ENCODE results near the gene P2RX5. TPM values are rescaled to one million over a fixed set of nuclear protein-coding genes. Genes with fewer than 3 reads are reported as not detected.
"Not testable (repeated sequence)": the region's sequence is repeated elsewhere in the genome, so short reads cannot be mapped to it uniquely, and the experiment has no call there.

Gene P2RX5
- total RNA-seq, 2 experiments from 2014 or later, result 45.2 to 47.4 TPM

- intact Hi-C loops (cut with micrococcal nuclease), result no loop called here
- no peak overlapping the region for H3K4me3 Mint-ChIP-seq
These were observed 12.4 kb upstream of the P2RX5 start for GRCh38 chr17:3708366-3708765.

GRCh38 chr17:3705718-3705984 is 9.7 kb upstream of the P2RX5 start:
- CTCF ChIA-PET, result interaction anchor here (1.5 kb wide), 1 partner anchor 9 kb away, joined by 3 read pairs; the partner anchor contains the start of gene P2RX5
- H3K27ac Mint-ChIP-seq; intact Hi-C loops (cut with micrococcal nuclease); DNase-seq; H3K27me3 Mint-ChIP-seq (ENCODE audit: low read depth); H3K36me3 Mint-ChIP-seq (ENCODE audit: low read depth); H3K9me3 Mint-ChIP-seq; H3K4me3 Mint-ChIP-seq: not testable (repeated sequence)
- H3K4me1 Mint-ChIP-seq (ENCODE audit: low read depth), result peaks cover 25% of the 10 kb centered on the region

More at GRCh38 chr17:3708366-3708765, 12.4 kb upstream of the P2RX5 start:
- peaks cover 45% of the 10 kb centered on the region for H3K4me1 Mint-ChIP-seq (ENCODE audit: low read depth)
- H3K9me3 Mint-ChIP-seq, result no peaks in the 10 kb centered on the region
- DNase-seq, result no peak
- peak overlapping the region; percentile 24 for H3K27ac Mint-ChIP-seq
- peaks cover 17% of the 10 kb centered on the region for H3K36me3 Mint-ChIP-seq (ENCODE audit: low read depth)
- CTCF ChIA-PET, result interaction anchor here (0.6 to 1.1 kb wide), 4 partner anchors 9 to 1618 kb away, joined by 3 read pairs; no protein-coding TSS in a partner anchor
- no peaks in the 10 kb centered on the region for H3K27me3 Mint-ChIP-seq (ENCODE audit: low read depth)

GRCh38 chr17:3704931-3705717 is 9.2 kb upstream of the P2RX5 start:
- CTCF ChIA-PET, result no interaction called here
- Mint-ChIP-seq H3K27me3 (ENCODE audit: low read depth) (no peaks in the 10 kb centered on the region), H3K4me1 (ENCODE audit: low read depth) (peaks cover 21% of the 10 kb centered on the region), H3K4me3 (no peak overlapping the region), H3K27ac (no peak overlapping the region), H3K9me3 (peaks cover 4% of the 10 kb centered on the region), H3K36me3 (ENCODE audit: low read depth) (peaks cover 5% of the 10 kb centered on the region)
- no peak for DNase-seq
- intact Hi-C loops (cut with micrococcal nuclease), result no loop called here

- H3K4me3 Mint-ChIP-seq; intact Hi-C loops (cut with micrococcal nuclease); DNase-seq; H3K9me3 Mint-ChIP-seq; H3K27me3 Mint-ChIP-seq (ENCODE audit: low read depth); H3K27ac Mint-ChIP-seq; H3K4me1 Mint-ChIP-seq (ENCODE audit: low read depth); H3K36me3 Mint-ChIP-seq (ENCODE audit: low read depth): not testable (repeated sequence)
- CTCF ChIA-PET, result interaction anchor here (0.6 to 2.0 kb wide), 3 partner anchors 11 to 32 kb away, joined by 3 to 4 read pairs (median 3); partner anchors contain the start of gene HASPIN
These were observed 6.1 kb upstream of the P2RX5 start for GRCh38 chr17:3702041-3702539.

GRCh38 chr17:3699951-3700350 is 4.0 kb upstream of the P2RX5 start:
- DNase-seq, result no peak
- CTCF ChIA-PET, result interaction anchor here (0.8 kb wide), 1 partner anchor 17 kb away, joined by 4 read pairs; no protein-coding TSS in a partner anchor
- H3K4me3 Mint-ChIP-seq, result no peak overlapping the region
- H3K9me3 Mint-ChIP-seq, result peaks cover 7% of the 10 kb centered on the region
- H3K4me1 Mint-ChIP-seq (ENCODE audit: low read depth), result peaks cover 5% of the 10 kb centered on the region
- H3K36me3 Mint-ChIP-seq (ENCODE audit: low read depth), result peaks cover 5% of the 10 kb centered on the region
- H3K27ac Mint-ChIP-seq, result no peak overlapping the region
- no peaks in the 10 kb centered on the region for H3K27me3 Mint-ChIP-seq (ENCODE audit: low read depth)
- intact Hi-C loops (cut with micrococcal nuclease), result no loop called here

- H3K36me3 Mint-ChIP-seq (ENCODE audit: low read depth), result peaks cover 6% of the 10 kb centered on the region
- no peaks in the 10 kb centered on the region for H3K27me3 Mint-ChIP-seq (ENCODE audit: low read depth)
- intact Hi-C loops (cut with micrococcal nuclease), result no loop called here
- H3K4me3 Mint-ChIP-seq, result no peak overlapping the region
- DNase-seq, result no peak
- peaks cover 7% of the 10 kb centered on the region for H3K9me3 Mint-ChIP-seq
- CTCF ChIA-PET, result no interaction called here
- peaks cover 19% of the 10 kb centered on the region for H3K4me1 Mint-ChIP-seq (ENCODE audit: low read depth)
- H3K27ac Mint-ChIP-seq, result no peak overlapping the region
These were observed 2.2 kb upstream of the P2RX5 start for GRCh38 chr17:3698139-3698538.

GRCh38 chr17:3697103-3697476 is 1.1 kb upstream of the P2RX5 start:
- intact Hi-C loops (cut with micrococcal nuclease), result loop anchor here (2.0 kb wide), 1 partner anchor 26 kb away; the partner anchor contains the start of gene HASPIN
- Mint-ChIP-seq H3K4me3 (peak overlapping the region; percentile 4), H3K4me1 (ENCODE audit: low read depth) (peaks cover 20% of the 10 kb centered on the region), H3K27ac (no peak overlapping the region), H3K9me3 (peaks cover 5% of the 10 kb centered on the region), H3K36me3 (ENCODE audit: low read depth) (peaks cover 1% of the 10 kb centered on the region), H3K27me3 (ENCODE audit: low read depth) (no peaks in the 10 kb centered on the region)
- CTCF ChIA-PET, result interaction anchor here (1.0 kb wide), 1 partner anchor 9 kb away, joined by 3 read pairs; no protein-coding TSS in a partner anchor
- DNase-seq, result no peak

GRCh38 chr17:3695129-3695722 is 729 bp downstream of the P2RX5 start:
- no peak for DNase-seq

GRCh38 chr17:3693829-3694231 is 2.1 kb downstream of the P2RX5 start:
- no peaks in the 10 kb centered on the region for H3K27me3 Mint-ChIP-seq (ENCODE audit: low read depth)
- H3K36me3 Mint-ChIP-seq (ENCODE audit: low read depth), result peaks cover 16% of the 10 kb centered on the region
- H3K27ac Mint-ChIP-seq, result no peak overlapping the region
- peak overlapping the region; percentile 94 for H3K4me3 Mint-ChIP-seq
- peaks cover 18% of the 10 kb centered on the region for H3K4me1 Mint-ChIP-seq (ENCODE audit: low read depth)
- intact Hi-C loops (cut with micrococcal nuclease), result no loop called here
- peak; percentile 23 for DNase-seq
- CTCF ChIA-PET, result interaction anchor here (0.8 to 2.5 kb wide), 2 partner anchors 42 to 44 kb away, joined by 3 to 9 read pairs; no protein-coding TSS in a partner anchor
- H3K9me3 Mint-ChIP-seq, result peaks cover 3% of the 10 kb centered on the region

More at GRCh38 chr17:3695129-3695722, 729 bp downstream of the P2RX5 start:
- Mint-ChIP-seq H3K27me3 (ENCODE audit: low read depth) (no peaks in the 10 kb centered on the region), H3K27ac (peak overlapping the region; percentile 75), H3K4me3 (peak overlapping the region; percentile 94), H3K9me3 (peaks cover 3% of the 10 kb centered on the region), H3K4me1 (ENCODE audit: low read depth) (peaks cover 18% of the 10 kb centered on the region), H3K36me3 (ENCODE audit: low read depth) (peaks cover 11% of the 10 kb centered on the region)
- CTCF ChIA-PET, result interaction anchor here (0.9 to 2.5 kb wide), 5 partner anchors 12 to 43 kb away, joined by 3 to 9 read pairs (median 4); no protein-coding TSS in a partner anchor
- intact Hi-C loops (cut with micrococcal nuclease), result loop anchor here (1.0 kb wide), 1 partner anchor 16 kb away; no protein-coding TSS in a partner anchor

GRCh38 chr17:3693141-3693540 is 2.8 kb downstream of the P2RX5 start:
- Mint-ChIP-seq H3K27me3 (ENCODE audit: low read depth) (no peaks in the 10 kb centered on the region), H3K4me1 (ENCODE audit: low read depth) (peaks cover 18% of the 10 kb centered on the region), H3K9me3 (peaks cover 3% of the 10 kb centered on the region), H3K36me3 (ENCODE audit: low read depth) (peaks cover 19% of the 10 kb centered on the region), H3K27ac (no peak overlapping the region), H3K4me3 (no peak overlapping the region)
- no peak for DNase-seq
- intact Hi-C loops (cut with micrococcal nuclease), result no loop called here
- CTCF ChIA-PET, result no interaction called here

- DNase-seq, result no peak
- Mint-ChIP-seq H3K9me3 (no peaks in the 10 kb centered on the region), H3K4me1 (ENCODE audit: low read depth) (peaks cover 18% of the 10 kb centered on the region), H3K27me3 (ENCODE audit: low read depth) (no peaks in the 10 kb centered on the region), H3K36me3 (ENCODE audit: low read depth) (peaks cover 19% of the 10 kb centered on the region), H3K4me3 (no peak overlapping the region), H3K27ac (no peak overlapping the region)
- CTCF ChIA-PET, result no interaction called here
- intact Hi-C loops (cut with micrococcal nuclease), result no loop called here
These were observed 3.6 kb downstream of the P2RX5 start for GRCh38 chr17:3692346-3692745.

- peaks cover 16% of the 10 kb centered on the region for H3K4me1 Mint-ChIP-seq (ENCODE audit: low read depth)
- intact Hi-C loops (cut with micrococcal nuclease), result no loop called here
- no peak for DNase-seq
- H3K27me3 Mint-ChIP-seq (ENCODE audit: low read depth), result no peaks in the 10 kb centered on the region
- CTCF ChIA-PET, result interaction anchor here (1.5 kb wide), 1 partner anchor 46 kb away, joined by 3 read pairs; no protein-coding TSS in a partner anchor
- H3K27ac Mint-ChIP-seq, result no peak overlapping the region
- no peaks in the 10 kb centered on the region for H3K9me3 Mint-ChIP-seq
- H3K36me3 Mint-ChIP-seq (ENCODE audit: low read depth), result peaks cover 19% of the 10 kb centered on the region
- H3K4me3 Mint-ChIP-seq, result no peak overlapping the region
These were observed 4.3 kb downstream of the P2RX5 start for GRCh38 chr17:3691617-3692067.
